NB4 (cell line): ENCODE data around the gene HOXA5.

Experiments
- MAX ChIP-seq: IDR thresholded peaks from 2 replicates; pipeline ENCODE4 v1.6.1; 2011; ENCODE audit warnings: low read depth, low read length
- MYC ChIP-seq: IDR thresholded peaks from 2 replicates; pipeline ENCODE4 v1.6.1; 2011; ENCODE audit warnings: low read depth, low read length
- POLR2A ChIP-seq: IDR thresholded peaks from 2 replicates; pipeline ENCODE4 v1.6.1; 2011; ENCODE audit warnings: mild to moderate bottlenecking; ENCODE audit not compliant: insufficient read length; ENCODE audit errors: extremely low read depth
- TF ChIP-seq, protein P1 (sequence below): IDR thresholded peaks from one replicate; pipeline ENCODE4 v1.5.1; 2012; ENCODE audit warnings: low read depth, low read length

DNA sequence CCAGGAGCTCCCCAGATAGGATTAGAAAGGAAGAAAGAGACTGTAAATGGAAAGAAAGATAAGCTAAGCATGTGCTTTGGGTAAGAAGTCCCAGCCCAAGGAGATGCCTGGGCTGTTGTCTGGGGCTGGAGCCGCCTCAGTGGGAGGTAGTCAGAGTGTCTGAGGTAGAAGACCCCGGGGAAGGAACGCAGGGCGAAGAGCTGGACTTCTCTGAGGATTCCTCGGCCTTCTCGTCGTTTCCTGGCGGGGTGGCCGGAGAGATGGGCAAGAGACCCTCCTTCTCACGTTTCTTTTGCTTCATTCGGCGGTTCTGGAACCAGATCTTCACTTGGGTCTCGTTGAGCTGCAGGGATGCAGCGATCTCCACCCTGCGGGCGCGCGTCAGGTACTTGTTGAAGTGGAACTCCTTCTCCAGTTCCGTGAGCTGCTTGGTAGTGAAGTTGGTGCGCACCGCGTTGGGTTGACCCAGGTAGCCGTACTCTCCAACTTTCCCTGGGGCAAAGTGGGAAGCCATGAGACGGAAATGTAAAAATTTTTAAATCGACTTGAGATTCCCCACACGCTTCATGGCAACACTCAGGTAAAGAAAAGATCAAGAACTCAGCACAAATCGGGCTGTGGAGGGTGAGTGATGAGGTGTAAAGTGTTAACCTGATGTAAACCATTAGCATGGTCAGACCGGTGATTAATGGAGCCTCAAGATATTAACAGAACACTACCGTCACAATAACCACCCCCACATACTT is 49.0 kb downstream of the HOXA5 start:
- TF ChIP-seq, protein P1, sequence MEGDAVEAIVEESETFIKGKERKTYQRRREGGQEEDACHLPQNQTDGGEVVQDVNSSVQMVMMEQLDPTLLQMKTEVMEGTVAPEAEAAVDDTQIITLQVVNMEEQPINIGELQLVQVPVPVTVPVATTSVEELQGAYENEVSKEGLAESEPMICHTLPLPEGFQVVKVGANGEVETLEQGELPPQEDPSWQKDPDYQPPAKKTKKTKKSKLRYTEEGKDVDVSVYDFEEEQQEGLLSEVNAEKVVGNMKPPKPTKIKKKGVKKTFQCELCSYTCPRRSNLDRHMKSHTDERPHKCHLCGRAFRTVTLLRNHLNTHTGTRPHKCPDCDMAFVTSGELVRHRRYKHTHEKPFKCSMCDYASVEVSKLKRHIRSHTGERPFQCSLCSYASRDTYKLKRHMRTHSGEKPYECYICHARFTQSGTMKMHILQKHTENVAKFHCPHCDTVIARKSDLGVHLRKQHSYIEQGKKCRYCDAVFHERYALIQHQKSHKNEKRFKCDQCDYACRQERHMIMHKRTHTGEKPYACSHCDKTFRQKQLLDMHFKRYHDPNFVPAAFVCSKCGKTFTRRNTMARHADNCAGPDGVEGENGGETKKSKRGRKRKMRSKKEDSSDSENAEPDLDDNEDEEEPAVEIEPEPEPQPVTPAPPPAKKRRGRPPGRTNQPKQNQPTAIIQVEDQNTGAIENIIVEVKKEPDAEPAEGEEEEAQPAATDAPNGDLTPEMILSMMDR: no peak
- TF ChIP-seq POLR2A (no peak), MAX (no peak), MYC (no peak)
